GM19455 (cell line): ENCODE measurements around the gene R3HDM2.
"Not testable (repeated sequence)": the region's sequence is repeated elsewhere in the genome, so short reads cannot be mapped to it uniquely, and the experiment has no call there.

Experiments used
- ATAC-seq: cut with Tn5 transposase; IDR thresholded peaks from one replicate; pipeline ENCODE4 v1.9.1; 2021; ENCODE audit not compliant: unreplicated experiment

Gene R3HDM2

DNA sequence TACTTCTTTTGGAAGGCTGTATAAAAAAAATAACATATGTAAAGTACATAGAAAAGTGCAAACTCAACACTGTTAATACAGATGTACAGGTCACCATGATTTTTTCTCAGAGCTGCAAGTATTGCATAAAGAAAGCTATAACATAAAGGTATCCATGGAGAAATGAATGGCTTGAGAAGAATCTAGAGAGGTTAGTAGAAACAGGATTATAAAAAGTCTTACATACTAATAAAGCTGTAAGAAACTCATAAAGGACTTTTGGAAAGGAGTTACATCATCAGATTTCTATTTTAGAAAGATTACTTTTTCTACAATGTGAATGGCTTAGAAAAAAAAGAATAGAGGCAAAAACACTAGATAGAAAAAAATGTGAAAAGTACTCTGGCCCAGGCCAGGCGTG lies 46.4 kb downstream of the R3HDM2 start:
- no peak for ATAC-seq

DNA sequence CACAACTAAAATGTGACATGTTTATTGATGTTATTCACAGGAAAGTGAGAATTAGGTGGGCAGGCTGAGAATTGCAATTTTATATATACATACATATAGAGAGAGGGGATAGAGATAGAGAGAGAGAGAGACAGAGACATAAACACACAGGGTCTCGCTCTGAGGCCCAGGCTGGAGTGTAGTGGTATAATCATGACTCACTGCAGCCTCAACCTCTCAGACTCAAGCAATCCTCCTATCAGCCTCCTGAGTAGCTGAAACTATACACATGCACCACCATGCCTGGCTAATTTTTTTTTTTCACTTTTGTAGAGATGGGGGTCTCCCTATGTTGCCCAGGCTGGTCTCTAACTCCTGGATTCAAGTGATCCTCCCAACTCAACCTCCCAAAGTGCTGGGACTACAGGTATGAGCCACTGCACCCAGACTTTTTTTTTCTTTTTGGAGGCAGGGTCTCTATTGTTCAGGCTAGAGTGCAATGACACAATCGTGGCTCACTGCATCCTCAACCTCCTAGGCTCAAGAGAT lies 49.1 kb downstream of the R3HDM2 start:
- ATAC-seq = no peak

GRCh38 chr12:57380300-57380699 lies 50.5 kb downstream of the R3HDM2 start:
- ATAC-seq = no peak

- no peak for ATAC-seq
Observed at GRCh38 chr12:57377103-57377840, 53.6 kb downstream of the R3HDM2 start.

GRCh38 chr12:57372233-57372632 lies 58.6 kb downstream of the R3HDM2 start:
- ATAC-seq = no peak

DNA sequence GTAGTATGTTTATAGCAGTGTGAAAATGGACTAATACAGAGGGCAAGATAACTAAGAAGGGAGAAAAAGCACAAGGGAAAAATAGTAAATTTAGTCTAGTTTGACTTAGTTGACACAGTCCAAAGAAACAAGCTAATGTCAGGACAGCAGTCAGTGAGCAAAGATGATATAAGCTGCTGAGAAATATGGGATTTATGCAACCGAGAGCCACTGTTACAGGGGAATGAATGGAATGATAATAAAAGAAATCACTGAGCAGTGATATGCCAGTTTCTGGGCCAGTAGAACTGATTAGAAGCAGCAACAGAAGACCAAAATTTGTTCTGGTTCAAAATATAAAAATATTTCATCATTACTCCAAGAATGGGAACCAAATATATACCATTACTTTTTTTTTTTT lies 60.1 kb downstream of the R3HDM2 start:
- no peak for ATAC-seq

DNA sequence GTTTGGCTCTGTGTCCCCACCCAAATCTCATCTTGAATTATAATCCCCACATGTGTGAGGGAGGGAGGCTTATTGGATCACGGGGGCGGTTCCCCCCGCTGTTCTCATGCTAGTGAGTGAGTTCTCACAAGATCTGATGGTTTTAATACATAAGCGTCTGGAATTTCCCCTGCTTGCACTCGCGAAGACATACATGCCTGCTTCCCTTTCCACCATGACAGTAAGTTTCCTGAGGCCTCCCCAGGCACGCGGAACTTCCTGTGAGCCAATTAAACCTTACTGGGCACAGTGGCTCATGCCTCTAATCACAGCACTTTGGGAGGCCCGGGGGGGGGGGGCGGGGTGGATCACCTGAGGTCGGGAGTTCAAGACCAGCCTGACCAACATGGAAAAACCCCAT lies 60.8 kb downstream of the R3HDM2 start:
- no peak for ATAC-seq

DNA sequence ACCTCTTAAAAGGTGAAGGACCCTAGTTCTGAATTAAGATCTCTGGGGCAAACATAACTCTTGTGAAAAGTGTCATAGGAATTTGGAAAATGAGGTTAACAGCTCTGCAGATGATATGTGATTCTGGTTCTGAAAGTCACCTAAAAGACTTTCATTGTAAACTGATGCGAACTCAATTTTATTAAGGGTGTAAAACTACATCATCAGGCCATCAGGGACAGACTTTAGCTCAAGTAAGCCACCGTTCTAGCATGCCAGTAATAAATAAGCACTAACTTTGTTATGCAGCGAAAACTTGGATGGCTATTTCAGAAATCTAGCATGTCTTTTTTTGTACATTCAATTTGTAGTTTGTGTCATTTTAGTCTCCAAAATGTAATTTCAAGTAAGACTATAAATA lies 61.6 kb downstream of the R3HDM2 start:
- no peak for ATAC-seq

DNA sequence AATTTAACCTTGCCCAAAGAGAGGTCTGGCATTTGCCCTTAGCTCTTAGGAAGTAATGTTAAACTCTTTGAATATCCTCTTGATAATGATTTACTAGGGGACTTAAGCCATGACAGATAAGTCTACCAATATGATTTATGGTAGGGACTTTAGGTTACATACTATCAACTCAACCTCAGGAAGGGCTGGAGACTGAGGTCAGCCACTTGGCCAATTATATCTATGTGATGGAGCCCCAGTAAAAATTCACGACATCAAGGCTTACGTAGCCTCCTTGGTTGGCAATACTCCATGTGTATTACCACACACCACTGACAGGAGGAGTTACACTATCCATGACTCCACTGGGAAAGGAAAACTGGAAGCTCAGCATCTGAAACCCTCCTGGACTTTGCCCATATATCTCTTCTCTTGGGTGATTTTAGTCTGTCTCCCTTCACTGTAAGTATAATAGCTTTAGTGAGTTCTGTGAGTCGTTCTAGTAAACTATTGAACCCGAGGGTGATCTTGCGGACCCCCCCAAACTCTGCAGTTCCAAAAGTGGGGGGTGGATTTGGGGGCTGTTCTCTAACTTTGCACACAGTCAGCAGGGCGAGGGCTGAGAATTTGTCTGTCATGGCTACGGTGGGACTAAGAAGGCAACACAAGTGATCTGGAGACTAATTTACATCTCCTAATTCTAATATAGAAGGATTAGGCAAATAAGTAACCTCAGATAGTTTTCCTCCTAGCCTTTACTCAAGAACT lies 62.3 kb downstream of the R3HDM2 start:
- no peak for ATAC-seq

DNA sequence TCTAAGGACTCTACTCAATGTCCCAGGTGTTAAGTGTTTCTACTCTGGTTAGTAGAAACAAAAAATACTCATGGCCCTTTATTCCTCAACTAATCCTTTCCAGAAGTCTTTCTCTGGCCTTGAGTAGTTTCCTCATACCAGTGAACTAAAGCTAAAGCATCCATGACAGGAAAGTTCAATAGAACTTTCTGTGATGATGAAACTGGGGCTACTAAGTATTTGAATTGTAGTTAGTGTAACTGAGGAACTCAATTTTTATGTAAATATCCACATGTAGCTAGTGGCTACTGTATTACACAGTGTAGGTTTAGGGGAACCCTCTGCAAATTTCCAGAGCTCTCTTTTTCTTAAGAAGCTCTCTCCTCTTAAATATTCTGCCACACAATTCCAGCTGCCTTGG lies 63.7 kb downstream of the R3HDM2 start:
- ATAC-seq = no peak

DNA sequence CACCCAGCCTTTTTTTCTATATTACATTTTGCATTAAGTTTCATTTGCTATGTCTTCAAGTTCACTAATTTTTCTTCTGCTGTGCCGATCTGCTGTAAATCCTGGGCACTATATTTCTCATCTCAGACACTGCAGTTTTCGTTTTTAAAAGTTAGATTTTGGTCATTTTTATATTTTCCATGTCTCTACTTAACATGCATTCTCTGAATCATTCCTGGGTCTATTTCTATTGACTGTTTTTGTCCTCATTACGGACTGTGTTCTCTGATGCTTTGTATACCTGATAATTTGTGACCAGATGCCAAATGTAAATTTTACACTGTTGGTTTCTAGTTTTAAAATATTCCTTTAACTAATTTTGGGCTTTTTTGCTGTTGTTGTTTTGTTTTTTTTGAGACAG lies 64.5 kb downstream of the R3HDM2 start:
- no peak for ATAC-seq

GRCh38 chr12:57364156-57364555 lies 66.7 kb downstream of the R3HDM2 start:
- not testable (repeated sequence) for ATAC-seq

GRCh38 chr12:57360468-57360867 lies 70.4 kb downstream of the R3HDM2 start:
- ATAC-seq = no peak

DNA sequence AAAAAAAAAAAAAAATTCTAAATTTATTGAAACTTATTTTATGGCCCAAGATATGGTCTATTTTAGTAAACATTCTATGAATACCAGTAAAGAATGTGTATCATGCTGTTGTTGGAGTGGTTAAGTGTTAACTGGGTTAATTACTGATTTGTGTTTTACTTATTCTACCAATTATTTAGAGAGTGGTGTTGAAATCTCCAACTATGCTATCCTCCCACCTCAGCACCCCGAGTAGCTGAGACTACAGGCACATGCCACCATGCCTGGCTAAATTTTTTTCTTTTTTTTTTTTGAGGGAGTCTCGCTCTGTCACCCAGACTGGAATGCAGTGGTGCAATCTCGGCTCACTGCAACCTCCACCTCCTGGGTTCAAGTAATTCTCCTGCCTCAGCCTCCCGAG lies 72.2 kb downstream of the R3HDM2 start:
- ATAC-seq = no peak

DNA sequence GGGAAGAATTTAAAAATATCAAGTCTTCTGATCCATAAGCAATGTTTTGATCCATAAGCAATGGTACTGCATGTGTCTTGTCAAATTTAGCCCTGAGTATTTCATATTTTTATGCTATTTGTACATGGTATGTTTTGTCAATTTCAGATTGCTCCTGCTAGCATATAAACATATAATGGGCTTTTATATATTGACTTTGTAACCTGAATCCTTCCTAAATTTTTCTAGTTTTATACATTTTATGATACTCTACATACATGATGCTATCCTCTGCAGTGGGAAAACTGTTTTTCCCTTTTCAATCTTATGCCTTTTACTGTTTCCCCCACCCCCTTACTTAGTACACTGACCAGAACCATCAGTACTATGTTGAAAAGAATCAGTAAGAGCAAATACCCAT lies 75.1 kb downstream of the R3HDM2 start:
- no peak for ATAC-seq

DNA sequence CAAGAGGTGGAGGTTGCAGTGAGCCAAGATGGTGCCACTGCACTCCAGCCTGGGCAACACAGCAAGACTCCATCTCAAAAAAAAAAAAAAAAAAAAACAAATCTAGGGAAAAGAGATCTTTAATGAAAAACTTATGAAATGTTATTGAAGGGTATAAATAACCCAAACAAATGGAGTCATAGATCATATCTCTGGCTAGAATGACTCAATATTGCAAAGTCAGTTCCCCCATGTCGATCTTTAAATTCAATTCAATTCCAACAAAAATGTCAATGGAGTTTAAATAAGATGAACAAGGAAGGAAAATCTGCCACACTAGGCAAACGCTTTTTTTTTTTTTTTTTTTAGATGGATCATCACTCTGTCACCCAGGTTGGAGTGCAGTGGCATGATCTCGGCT lies 78.7 kb downstream of the R3HDM2 start:
- no peak for ATAC-seq

- no peak for ATAC-seq
Observed at GRCh38 chr12:57347284-57347683, 83.6 kb downstream of the R3HDM2 start.

DNA sequence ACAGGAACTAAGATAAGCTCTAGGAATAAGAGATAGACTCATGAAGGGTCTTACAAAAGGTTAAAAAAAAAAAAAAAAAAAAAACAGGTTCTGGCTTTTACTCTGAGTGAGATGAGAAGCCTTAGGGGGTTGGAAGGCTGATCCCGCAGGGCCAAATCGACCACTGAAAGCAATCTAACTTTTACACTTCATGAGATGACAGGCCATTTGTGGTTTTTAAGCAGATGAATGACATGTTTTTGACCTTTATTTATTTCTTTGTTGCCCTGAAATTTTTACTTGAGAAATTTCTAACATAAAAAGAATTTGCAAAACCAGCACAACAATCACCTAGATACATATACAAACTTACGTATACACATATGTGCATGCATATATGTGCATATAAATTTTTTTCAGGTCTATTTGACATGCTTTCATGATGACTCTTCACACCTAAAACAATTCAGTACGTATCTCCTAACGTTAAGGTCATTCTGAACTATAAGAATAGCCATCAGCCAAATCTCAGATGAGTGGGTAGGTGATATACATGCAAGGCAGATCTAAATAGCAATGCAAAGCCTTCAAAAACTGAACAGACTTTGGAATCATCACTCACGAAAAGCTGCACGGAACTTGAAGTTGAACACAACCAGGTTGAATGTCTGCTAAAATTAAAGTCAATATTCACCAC lies 87.0 kb downstream of the R3HDM2 start:
- no peak for ATAC-seq

- ATAC-seq = no peak
Observed at GRCh38 chr12:57342207-57342691, 88.6 kb downstream of the R3HDM2 start.

DNA sequence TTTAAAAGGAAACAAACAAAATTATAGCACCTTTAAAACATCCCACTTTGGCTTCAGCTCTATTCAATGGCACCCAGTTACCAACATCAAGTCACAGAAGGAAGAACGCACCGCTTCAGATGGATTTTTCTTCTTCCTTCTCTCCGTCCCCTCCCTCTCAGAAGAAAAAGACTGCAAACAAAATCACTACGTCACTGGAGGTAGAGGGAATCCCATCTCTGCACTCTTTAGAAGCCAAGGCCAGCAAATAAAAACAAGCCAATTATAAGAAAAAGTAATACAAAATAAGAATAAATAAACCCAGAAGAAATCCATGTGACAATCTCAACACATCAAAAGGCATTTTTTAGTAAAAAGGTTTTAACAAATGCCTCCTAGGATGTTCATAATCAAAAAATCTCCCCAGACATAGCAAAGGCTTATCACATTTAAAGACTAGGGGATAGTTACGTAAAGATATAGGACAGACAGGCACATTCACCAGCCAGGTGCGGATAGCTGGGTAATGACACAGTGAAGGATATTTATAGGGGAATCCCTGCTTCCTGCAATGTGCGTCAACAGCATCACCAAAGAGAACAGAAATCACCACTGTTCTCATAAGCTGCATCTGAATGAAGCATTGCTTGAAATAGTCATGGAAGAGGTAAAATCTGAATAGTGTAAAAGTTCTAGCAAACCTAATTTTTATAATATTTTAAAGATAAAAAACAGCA lies 89.4 kb downstream of the R3HDM2 start:
- ATAC-seq = no peak

DNA sequence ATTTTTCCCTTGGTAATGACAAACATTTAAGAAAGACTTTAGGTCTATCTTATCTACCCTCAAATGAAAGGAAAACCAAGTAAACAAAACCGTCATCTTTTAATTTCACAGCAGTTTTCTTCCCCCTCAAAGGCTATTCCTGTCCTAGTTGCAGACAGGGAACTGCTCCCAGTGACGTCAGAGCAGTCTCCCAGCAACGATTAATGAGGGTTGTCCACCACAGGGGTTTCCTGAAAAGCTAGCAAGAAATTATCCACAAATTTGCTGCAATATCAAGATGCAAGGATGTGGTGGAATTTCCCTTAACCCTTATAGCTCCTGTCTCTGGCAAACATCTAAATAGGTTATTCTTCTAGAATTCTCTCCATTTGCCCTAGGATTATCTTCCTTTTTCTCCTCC lies 90.7 kb downstream of the R3HDM2 start:
- ATAC-seq = no peak
